TTC549 (cell line): ENCODE data around the gene PXN.
"Not testable (repeated sequence)": the region's sequence is repeated elsewhere in the genome, so short reads cannot be mapped to it uniquely, and the experiment has no call there.

Experiments used
- FAIRE-seq: peaks from 2 replicates; lab custom pipeline; 2012; peaks lifted over from hg19 to GRCh38; lab: Jason Lieb, UNC

Gene PXN

GRCh38 chr12:120262852-120263747 is 2.4 kb downstream of the PXN start:
- FAIRE-seq: no peak

- FAIRE-seq: no peak
Measured at GRCh38 chr12:120261951-120262851, 3.3 kb downstream of the PXN start.

GRCh38 chr12:120260607-120261006 is 4.9 kb downstream of the PXN start:
- no peak for FAIRE-seq

- no peak for FAIRE-seq
Measured at GRCh38 chr12:120259418-120260202, 5.9 kb downstream of the PXN start.

- no peak for FAIRE-seq
Measured at GRCh38 chr12:120258323-120258896, 7.1 kb downstream of the PXN start.

GRCh38 chr12:120257041-120257821 is 8.3 kb downstream of the PXN start:
- FAIRE-seq: no peak

GRCh38 chr12:120254809-120255208 is 10.7 kb downstream of the PXN start:
- no peak for FAIRE-seq

- FAIRE-seq: not testable (repeated sequence)
Measured at GRCh38 chr12:120253313-120253712, 12.2 kb downstream of the PXN start.

GRCh38 chr12:120252071-120252906 is 13.2 kb downstream of the PXN start:
- FAIRE-seq: no peak

- FAIRE-seq: not testable (repeated sequence)
Measured at GRCh38 chr12:120251364-120252070, 14.0 kb downstream of the PXN start.

GRCh38 chr12:120249875-120250795 is 15.4 kb downstream of the PXN start:
- no peak for FAIRE-seq

- no peak for FAIRE-seq
Measured at GRCh38 chr12:120249266-120249874, 16.2 kb downstream of the PXN start.

GRCh38 chr12:120247621-120248030 is 17.9 kb downstream of the PXN start:
- no peak for FAIRE-seq

GRCh38 chr12:120247183-120247582 is 18.3 kb downstream of the PXN start:
- no peak for FAIRE-seq

- FAIRE-seq: not testable (repeated sequence)
Measured at GRCh38 chr12:120246705-120247104, 18.8 kb downstream of the PXN start.

- no peak for FAIRE-seq
Measured at GRCh38 chr12:120242971-120243699, 22.4 kb downstream of the PXN start.

GRCh38 chr12:120242275-120242799 is 23.2 kb downstream of the PXN start:
- no peak for FAIRE-seq
